GM18867 (cell line): ENCODE measurements around the gene PLEKHB2.
"Not testable (repeated sequence)": the region's sequence is repeated elsewhere in the genome, so short reads cannot be mapped to it uniquely, and the experiment has no call there.

ENCODE experiments used
- ATAC-seq: cut with Tn5 transposase; IDR thresholded peaks from one replicate; pipeline ENCODE4 v1.9.1; 2021; ENCODE audit warnings: mild to moderate bottlenecking, moderate library complexity; ENCODE audit not compliant: unreplicated experiment

The PLEKHB2 gene

DNA sequence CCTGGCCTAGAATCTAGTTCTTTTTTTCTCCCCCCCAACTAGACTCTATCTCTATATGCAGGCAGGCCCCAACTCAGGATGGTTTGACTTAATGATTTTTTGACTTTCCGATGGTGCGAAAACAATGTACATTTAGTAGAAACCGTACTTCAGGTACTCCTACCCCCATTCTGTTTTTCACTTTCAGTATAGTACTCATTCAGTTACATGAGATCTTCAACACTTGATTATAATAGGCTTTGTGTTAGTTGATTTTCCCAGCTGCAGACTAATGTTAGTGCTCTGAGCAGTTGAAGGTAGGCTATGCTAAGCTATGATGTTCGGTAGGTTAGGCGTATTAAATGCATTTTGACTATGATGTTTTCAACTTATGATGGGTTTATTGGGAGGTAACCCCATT lies 37.7 kb downstream of the PLEKHB2 start:
- no peak for ATAC-seq

DNA sequence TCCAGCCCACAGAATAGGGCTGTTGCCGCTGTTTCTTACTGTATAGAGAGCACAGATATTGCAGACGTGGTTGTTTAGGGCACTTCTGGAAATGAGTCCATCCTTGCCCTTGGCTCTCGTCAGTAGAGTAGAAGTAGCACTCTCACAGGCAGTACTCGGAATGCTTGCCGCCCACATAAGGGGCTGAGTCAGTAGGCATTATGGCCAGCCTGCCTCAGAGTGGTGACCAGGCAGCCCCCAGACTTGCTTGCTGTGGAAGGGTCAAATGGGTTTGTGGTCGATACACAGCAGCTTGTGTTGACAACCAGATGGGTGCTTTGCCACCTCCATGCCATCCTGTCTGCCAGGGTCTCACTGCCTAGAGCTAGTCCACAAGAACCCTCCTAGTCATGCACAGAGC lies 38.7 kb downstream of the PLEKHB2 start:
- no peak for ATAC-seq

DNA sequence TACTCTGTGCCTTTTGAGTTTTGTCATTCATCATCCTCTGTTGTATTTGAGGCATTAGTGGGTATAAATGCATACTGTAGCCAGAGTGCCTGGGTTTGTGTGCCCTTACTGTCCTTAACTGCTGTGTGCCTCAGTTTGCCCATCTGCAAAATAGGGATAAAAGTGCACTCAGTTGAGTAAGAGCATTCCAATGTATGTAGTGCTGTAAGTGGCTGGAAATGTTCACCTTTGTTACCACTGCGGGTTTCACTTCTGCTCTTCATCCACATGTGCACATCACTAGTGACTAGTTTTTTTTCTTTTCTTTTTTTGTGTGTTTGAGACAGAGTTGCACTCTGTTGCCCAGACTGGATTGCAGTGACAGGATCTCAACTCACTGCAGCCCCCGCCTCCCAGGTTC lies 39.9 kb downstream of the PLEKHB2 start:
- ATAC-seq, result peak; percentile 84

DNA sequence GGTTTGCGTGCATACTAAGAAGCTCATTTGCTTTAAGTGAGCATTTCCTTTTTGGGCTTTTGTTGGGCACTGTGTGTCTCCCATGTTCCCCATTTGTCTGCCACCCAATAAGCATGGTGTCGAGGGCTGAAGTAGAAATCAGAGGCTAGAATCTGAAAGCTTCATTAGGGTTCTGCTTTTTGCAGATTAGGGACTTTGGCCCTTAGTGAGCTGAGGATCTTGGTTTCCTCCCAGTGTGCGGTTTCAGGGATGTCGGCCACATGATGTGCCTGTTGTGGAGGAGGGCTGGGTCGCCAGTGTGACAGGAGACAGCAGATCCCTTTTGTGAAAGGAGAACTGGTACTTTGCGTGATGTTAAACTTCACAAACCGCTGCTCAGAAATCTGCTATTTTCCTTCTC lies 41.1 kb downstream of the PLEKHB2 start:
- no peak for ATAC-seq

DNA sequence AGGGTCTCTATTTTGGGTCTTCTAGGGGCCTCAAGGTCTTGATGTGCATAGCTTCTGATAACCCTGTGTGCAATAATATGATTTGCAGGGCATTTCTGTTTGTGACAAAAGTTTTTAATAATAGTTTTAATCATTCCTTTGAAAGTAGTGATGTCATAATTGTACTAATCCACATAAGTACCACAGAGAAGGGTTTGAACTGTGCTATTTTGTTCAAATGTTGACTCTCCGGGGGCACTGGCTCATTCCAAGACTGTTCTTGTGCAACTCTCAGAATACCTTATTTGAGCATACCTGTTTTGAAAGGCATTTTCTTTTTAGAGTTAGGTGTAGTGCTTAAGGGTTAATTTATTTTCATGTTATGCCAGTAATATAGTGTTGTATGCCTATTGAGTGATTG lies 41.6 kb downstream of the PLEKHB2 start:
- no peak for ATAC-seq

DNA sequence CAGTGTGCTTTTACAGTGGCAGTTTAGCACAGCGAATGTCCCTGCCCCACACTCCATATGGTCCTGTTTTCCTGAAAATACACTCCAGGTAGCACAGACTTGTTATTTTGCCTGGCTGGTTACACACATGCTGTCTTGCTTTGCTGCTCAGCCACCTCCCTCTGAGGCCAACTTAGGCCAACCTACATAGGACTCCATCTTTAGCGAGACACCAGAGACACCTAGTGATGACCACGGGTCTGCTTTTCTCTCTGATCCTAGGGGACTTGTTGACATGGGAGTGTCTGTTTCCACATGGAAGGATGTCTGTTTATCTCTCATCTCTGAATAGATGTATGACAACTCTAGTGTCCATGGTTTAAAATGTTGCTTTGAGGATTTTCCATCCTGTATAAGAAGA lies 43.3 kb downstream of the PLEKHB2 start:
- no peak for ATAC-seq

DNA sequence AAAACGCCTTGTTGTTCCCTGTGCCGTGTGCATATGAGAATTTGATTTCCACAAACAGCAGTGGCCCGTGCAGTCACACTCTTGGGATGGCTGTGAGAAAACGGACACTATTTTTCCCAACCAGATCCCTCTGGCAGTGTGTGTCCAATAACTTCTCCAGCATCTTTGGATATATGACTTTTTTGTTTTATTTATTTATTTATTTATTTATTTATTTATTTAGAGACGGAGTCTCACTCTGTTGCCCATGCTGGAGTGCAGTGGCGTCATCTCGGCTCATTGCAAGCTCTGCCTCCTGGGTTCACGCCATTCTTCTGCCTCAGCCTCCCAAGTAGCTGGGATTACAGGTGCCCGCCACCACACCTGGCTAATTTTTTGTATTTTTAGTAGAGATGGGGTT lies 45.0 kb downstream of the PLEKHB2 start:
- not testable (repeated sequence) for ATAC-seq

GRCh38 chr2:131151398-131151797 lies 46.3 kb downstream of the PLEKHB2 start:
- no peak for ATAC-seq

- ATAC-seq, result no peak
These were observed 46.9 kb downstream of the PLEKHB2 start for GRCh38 chr2:131152074-131152473.

DNA sequence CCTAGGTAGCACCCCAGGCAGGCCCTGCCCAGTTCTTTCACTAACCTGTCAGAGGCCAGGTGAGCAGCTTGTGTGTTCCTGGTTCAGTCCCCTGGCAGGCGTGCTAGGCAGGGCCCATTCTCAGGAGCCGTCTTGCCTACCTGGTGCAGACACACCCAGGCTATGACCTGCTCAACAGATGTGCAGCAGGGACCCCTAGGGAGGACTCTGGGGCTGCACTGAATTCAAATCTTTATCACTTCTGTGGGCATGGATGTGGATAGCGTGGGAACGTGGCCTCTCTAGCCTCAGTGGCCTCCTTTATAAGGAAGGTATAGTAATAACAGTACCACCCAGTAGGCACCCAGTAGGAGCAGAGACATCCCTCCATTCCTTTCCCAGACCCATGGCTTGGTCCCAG lies 48.4 kb downstream of the PLEKHB2 start:
- ATAC-seq, result no peak

- ATAC-seq, result peak; percentile 88
These were observed 49.0 kb downstream of the PLEKHB2 start for GRCh38 chr2:131154071-131154531.

- ATAC-seq, result no peak
These were observed 49.5 kb downstream of the PLEKHB2 start for GRCh38 chr2:131154647-131155046.

- ATAC-seq, result no peak
These were observed 50.2 kb downstream of the PLEKHB2 start for GRCh38 chr2:131155208-131155855.

DNA sequence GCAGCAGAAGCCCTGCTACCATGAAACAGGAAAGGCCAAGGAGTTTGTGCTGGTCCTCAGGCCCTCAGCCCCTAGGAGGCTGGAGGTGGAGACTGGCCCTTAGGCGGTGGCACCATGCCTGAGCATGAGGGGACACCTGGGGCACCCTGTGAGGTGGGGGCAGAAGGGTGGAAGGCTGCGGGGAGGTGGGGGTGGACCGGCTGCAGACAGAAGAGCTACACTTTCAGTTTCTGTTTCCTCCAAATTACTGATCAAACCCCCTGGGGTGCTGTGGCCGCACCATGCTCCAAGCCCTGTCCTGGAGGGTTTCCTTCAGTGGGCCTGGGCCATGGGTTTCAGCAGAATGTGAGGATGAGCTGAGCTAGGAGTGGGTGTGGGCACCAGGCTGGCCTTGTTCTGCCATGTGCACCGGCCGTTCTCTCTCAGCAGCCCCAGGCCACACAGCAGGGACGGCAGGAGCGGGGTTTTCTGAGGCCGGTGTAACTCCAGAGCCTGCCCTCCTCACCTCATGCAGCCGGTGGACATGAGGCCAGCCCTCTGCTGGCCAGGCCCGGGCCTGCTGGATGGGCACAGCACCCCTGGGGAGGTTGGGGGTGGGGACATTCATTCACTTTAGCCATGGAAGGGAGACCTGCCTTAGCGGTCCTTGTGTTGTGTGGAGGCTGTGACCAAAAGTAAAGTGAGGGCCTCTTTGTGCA lies 51.5 kb downstream of the PLEKHB2 start:
- ATAC-seq, result peak; percentile 39

- not testable (repeated sequence) for ATAC-seq
These were observed 60.4 kb downstream of the PLEKHB2 start for GRCh38 chr2:131165562-131165961.

DNA sequence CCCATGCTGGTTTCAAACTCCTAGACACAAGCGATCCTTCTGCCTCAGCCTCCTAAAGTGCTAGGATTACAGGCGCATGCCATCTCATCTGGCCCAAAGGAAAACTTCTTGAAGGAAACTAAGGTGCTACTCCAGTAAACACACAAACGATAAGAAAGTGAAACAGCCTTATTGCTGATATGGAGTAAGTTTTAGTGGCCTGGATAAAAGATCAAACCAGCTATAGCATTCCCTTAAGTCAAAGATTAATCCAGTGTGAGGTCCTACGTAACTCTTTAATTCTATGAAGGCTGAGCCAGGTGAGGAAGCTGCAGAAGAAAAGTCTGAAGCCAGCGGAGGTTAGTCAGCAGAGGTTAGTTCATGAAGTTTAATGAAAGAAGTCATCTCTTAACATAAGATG lies 63.4 kb downstream of the PLEKHB2 start:
- ATAC-seq, result no peak

DNA sequence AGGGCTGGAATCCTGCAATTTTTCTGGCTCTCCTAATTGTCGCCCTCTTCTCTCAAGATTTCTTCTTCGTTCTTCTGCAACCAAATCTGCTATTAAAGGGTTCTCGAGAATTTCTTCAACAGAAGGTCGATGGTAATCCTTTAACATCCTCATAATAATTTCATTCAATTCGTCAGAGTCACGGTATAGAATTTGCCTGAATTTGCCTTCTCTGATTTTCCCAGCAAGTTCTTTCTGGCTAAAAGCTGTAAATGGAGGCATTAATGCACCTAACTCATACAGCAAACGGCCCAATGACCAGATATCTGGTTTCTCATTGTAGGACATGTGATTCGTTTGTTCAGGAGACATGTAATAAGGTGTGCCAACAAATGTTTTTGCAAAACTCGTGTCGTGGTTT lies 72.9 kb downstream of the PLEKHB2 start:
- ATAC-seq, result not testable (repeated sequence)

DNA sequence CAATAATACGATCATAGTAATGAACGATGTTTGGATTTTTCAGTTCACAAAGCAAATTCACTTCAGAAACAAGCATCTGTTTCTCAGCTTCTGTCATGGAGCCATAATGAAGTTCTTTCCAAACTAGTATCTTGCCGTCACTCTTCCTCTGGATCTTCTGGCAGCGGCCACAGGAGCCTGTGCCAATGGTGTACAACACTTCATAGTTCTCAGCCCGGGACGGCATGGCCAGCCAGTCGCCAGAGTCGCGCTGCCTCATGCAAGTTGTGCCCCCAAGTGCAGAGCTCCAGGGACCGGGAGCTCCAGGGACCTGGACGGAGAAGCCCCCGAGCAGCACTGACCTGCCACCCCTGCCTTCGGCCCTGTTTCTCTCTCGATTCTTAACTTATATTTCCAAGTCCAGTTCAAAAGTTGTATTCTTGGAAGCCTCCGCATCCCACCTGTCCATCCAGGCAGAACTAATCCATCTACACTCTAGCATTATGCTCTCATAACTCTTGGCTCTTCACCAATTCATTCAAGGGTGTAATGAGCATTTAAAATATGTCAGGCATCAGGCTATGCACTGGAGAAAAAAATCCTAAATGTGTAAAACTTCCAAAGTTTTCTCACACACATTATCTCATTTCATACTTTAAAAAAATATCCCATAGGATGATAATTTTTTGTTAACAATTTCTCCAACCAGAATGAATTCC lies 73.7 kb downstream of the PLEKHB2 start:
- not testable (repeated sequence) for ATAC-seq

DNA sequence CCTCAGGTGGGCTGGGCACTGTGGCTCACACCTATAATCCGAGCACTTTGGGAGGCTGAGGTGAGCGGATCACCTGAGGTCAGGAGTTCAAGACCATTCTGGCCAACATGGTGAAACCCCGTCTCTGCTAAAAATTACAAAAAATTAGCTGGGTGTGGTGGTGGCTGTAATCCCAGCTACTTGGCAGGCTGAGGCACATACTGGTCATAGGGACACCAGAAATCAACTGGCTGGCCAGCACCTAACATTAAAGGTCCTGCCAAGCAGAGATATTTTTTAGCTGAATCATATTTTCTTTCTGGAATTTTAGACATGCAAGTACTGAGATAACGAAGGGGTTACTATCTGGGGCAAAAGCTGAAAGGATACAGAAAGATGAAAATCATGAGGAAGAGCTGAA lies 76.3 kb downstream of the PLEKHB2 start:
- not testable (repeated sequence) for ATAC-seq

GRCh38 chr2:131193421-131193820 lies 88.3 kb downstream of the PLEKHB2 start:
- not testable (repeated sequence) for ATAC-seq

DNA sequence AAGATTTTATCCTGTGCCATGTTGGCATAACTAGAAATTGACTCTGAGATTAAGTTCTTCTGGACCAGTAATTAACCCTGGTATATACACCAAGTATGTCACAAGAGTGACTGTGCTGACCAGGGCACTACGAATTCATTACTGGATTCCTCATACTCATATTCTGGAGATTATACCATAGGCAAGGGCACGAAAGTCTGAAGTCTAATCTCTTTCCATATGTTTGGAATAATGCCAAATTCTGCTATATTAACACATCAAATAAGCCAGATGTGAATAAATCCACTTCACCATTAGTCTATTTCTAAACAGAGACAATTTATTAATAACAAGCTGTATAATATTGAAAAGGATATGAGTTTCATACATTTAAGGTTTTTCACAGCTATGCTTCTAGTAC lies 91.0 kb downstream of the PLEKHB2 start:
- not testable (repeated sequence) for ATAC-seq
